ENCODE results near the gene NFASC. TPM values are rescaled to one million over a fixed set of nuclear protein-coding genes. Genes with fewer than 3 reads are reported as not detected.

The NFASC gene
- total and polyA plus RNA-seq, 7 donors = 0.46 to 105 (median 17.6) TPM

- Histone ChIP-seq H3K27ac (no peak overlapping the region), H3K36me3 (no peaks in the 10 kb centered on the region), H3K4me1 (peaks cover 0 to 11% (median 9%) of the 10 kb centered on the region in 4 donors), H3K27me3 (peaks cover 14 to 62% (median 32%) of the 10 kb centered on the region in 3 donors), H3K4me3 (peak overlapping the region in 2 of 4 donors; percentile 15 to 29), H3K9me3 (no peaks in the 10 kb centered on the region)
- no peak for DNase-seq
- WGBS, 2 donors = 54 to 66% methylated on average over 16 of the region's 16 CpGs
- intact Hi-C loops (cut with DNase I) = no loop called here
- TF ChIP-seq POLR2AphosphoS5 (IDR thresholded peaks at IDR 0.05) (no peak), CTCF (IDR thresholded peaks at IDR 0.05) (no peak), EP300 (IDR thresholded peaks at IDR 0.05) (no peak), POLR2A (IDR thresholded peaks at IDR 0.05) (no peak)
Measured at GRCh38 chr1:205041998-205042910, 171.6 kb downstream of the NFASC start.

DNA sequence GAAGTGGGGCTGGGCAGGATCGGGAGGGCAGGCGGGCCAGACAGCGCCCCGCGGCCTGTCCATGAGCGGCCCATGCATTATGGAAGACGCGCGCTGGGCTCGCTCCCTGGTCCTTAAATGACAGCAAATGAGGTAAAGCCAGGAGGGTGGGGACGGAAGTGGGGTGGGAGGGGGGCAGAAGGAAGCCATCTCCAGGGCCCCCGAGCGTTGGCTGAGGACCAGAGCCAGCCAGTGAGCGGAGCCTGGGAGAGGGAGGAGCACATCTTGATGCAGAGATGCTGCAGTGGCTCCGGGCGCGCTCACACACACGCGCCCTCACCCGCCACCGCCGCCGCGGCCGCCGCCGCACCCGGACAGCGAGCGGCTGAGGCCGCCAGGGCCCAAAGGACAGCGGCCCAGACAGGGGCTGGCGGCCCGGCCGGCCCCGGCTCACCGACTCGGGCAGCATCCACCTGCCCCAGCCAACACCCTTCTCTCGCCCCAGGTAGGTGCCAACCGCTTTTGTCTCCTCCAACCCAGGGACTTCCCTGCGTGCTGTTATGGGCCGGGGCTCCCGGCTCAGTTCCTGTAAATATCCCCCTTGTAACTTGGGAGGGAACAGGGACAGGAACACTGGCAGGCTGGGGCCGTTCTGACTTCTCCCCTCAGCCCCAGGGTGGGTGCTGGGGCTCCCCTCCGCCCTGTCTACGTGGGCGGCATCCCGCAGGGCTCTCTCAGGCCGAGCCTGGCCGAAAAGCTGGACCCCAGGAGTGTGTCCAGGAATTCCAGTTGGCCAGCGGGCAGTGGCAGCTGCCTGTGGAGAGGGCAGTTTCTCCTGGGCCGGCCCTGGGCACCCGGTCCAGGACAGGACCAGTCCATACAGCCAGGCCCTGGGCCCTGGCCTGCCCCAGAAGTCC, 172.5 kb downstream of the NFASC start, which contains the start of gene CNTN2:
CNTN2 (plus strand) TSS at position 302 of the 896 bp plus-strand sequence. CDS start 9,974 bp downstream, outside the sequence.
- H3K9me3 ChIP-seq = no peaks in the 10 kb centered on the region
- WGBS, 2 donors = 11 to 15% methylated on average over 53 of the region's 53 CpGs
- no peak within 1 kb of the TSS for H3K27ac ChIP-seq
- no peaks in the 10 kb centered on the region for H3K36me3 ChIP-seq
- intact Hi-C loops (cut with DNase I) = no loop called here
- H3K4me1 ChIP-seq = peaks cover 0 to 11% (median 9%) of the 10 kb centered on the region in 4 donors
- no peak for DNase-seq
- TF ChIP-seq EP300 (IDR thresholded peaks at IDR 0.05) = no peak
- H3K4me3 ChIP-seq = peak within 1 kb of the TSS in 3 of 4 donors; percentile 15 to 29 (median 18)
- peaks cover 14 to 71% (median 32%) of the 10 kb centered on the region in 3 donors for H3K27me3 ChIP-seq

DNA sequence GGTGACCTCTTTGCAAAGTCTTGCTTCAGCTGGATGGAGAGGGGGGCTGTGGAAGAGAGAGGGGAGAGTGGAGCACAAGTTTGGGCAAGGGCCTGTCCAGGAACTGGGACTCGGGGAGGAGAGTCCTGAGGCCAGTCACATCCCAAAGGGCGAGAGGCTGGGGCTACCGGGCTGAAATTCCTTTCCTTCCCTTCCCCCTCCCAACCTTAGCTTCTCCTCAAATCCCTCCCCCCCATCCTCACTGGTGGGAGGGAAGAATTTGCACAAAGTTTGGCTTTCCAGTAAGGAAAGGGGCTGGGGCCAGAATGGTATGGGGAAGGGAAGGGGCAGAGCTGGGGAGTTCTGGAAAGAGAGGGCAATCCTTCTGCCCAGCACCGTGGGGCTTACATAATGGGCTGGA, 173.2 kb downstream of the NFASC start:
- WGBS, 2 donors = 34 to 41% methylated on average over 4 of the region's 4 CpGs
- TF ChIP-seq POLR2AphosphoS5 (IDR thresholded peaks at IDR 0.05) = no peak
- no peak for TF ChIP-seq POLR2A (IDR thresholded peaks at IDR 0.05)
- no peak for TF ChIP-seq CTCF (IDR thresholded peaks at IDR 0.05)
- TF ChIP-seq EP300 (IDR thresholded peaks at IDR 0.05) = no peak
- H3K4me3 ChIP-seq = peak overlapping the region in 1 of 4 donors; percentile 29

DNA sequence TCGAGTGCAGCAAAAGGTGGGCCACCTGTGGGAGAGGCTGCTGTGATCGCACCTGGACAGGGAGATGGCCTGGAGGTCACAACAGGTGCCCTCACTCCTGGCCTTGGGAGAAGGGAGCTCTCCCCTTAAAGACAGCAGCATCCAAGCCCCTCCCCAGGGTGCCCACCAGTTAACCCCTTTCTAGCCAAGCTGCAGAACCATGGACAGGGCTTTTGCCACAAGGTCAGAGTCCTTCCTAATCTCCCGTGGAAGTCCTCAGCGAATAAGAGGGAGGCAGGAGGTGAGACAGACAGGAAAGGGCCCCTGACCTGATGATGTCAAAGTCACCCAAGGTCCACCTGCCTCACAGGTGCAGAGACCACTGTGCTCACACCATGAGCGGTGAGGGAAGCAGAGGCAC, 174.1 kb downstream of the NFASC start:
- intact Hi-C loops (cut with DNase I) = no loop called here
- Histone ChIP-seq H3K4me1 (peaks cover 0 to 11% (median 9%) of the 10 kb centered on the region in 4 donors), H3K4me3 (no peak overlapping the region), H3K27ac (no peak overlapping the region), H3K36me3 (no peaks in the 10 kb centered on the region), H3K27me3 (peaks cover 14 to 75% (median 32%) of the 10 kb centered on the region in 3 donors), H3K9me3 (no peaks in the 10 kb centered on the region)
- 23 to 35% methylated on average over 5 of the region's 5 CpGs for WGBS, 2 donors
- no peak for TF ChIP-seq CTCF (IDR thresholded peaks at IDR 0.05)
- DNase-seq = no peak

More for the DNA sequence above, 173.2 kb downstream of the NFASC start:
- Histone ChIP-seq H3K27me3 (peaks cover 14 to 75% (median 32%) of the 10 kb centered on the region in 3 donors), H3K27ac (no peak overlapping the region), H3K9me3 (no peaks in the 10 kb centered on the region), H3K36me3 (no peaks in the 10 kb centered on the region), H3K4me1 (peaks cover 0 to 11% (median 9%) of the 10 kb centered on the region in 4 donors)
- intact Hi-C loops (cut with DNase I) = no loop called here
- DNase-seq = no peak

All from sigmoid colon (tissue), 7 donors.